Prostate gland (tissue), 2 donors: ENCODE results near the gene RAB7A.

Source experiments
- POLR2A ChIP-seq: fragments of 450-650 bp; IDR thresholded peaks from one replicate; pipeline ENCODE4 v1.6.1; 2016; ENCODE audit warnings: antibody characterized with exemption, mild to moderate bottlenecking
- TF ChIP-seq, protein P1 (sequence below), 4 experiments: fragments of 200-600 bp in 2 of 4; fragments of 450-650 bp in 2 of 4; sonication (generic) in 2 of 4; IDR thresholded peaks; 1 replicate in 3 of 4; 2 replicates in 1 of 4; pipeline ENCODE4 v1.5.1; 2016 to 2019; ENCODE audit warnings: antibody characterized with exemption in 4 of 4, mild to moderate bottlenecking in 2 of 4, moderate library complexity in 2 of 4

DNA sequence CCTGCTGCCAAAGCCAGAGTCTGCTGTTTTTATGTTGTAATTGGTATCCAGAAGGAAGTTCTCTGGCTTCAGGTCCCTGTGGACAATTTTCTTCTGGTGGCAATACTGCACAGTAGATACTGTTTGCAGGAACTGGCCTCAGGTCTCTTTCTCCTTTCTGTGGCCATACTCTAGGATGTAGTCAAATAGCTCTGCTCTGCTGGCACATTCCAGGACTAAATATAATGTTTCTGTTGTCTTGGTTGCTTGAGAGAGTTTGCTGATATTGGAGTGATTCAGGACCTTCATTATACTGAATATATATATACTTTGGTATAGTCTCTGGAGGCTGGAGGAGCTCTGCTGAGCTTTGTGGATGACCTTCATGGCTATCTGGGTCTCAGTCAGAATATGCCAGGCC, 23.1 kb downstream of the RAB7A start:
- TF ChIP-seq, protein P1, sequence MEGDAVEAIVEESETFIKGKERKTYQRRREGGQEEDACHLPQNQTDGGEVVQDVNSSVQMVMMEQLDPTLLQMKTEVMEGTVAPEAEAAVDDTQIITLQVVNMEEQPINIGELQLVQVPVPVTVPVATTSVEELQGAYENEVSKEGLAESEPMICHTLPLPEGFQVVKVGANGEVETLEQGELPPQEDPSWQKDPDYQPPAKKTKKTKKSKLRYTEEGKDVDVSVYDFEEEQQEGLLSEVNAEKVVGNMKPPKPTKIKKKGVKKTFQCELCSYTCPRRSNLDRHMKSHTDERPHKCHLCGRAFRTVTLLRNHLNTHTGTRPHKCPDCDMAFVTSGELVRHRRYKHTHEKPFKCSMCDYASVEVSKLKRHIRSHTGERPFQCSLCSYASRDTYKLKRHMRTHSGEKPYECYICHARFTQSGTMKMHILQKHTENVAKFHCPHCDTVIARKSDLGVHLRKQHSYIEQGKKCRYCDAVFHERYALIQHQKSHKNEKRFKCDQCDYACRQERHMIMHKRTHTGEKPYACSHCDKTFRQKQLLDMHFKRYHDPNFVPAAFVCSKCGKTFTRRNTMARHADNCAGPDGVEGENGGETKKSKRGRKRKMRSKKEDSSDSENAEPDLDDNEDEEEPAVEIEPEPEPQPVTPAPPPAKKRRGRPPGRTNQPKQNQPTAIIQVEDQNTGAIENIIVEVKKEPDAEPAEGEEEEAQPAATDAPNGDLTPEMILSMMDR (IDR thresholded peaks at IDR 0.05): no peak
- TF ChIP-seq POLR2A: no peak
